ENCODE data around the gene MYEF2.

MYEF2 gene

DNA sequence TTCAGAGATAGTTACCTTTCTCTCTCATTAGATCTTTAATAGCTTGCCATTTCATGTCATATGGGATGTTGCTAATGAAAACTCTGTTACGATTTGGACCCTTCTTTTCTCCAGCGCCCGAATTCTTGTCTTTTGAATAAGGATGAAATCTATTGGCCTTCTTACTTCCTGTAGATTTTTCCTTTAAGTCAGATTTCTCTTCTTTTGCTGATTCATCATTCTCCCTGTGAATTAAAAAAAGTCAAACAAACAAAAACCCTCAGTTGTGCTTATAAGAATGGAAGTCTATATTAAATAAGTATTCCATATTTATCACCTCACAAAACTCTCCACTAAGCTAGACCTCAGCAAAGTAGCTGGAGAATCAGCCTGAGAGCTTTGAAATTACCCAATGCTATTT is 9.5 kb downstream of the MYEF2 start:
- Histone ChIP-seq H3K4me2 (ENCODE audit: low read depth, low read length, poor library complexity, severe bottlenecking) (no peak overlapping the region), H4K20me1 (ENCODE audit: insufficient read depth, low read length, poor library complexity, severe bottlenecking) (peaks cover 26% of the 10 kb centered on the region), H2AFZ (ENCODE audit: low read length) (no peak overlapping the region), H3F3A (ENCODE audit: low read depth) (no peaks in the 10 kb centered on the region), H3K36me3 (ENCODE audit: insufficient read depth, low read length) (peaks cover 45% of the 10 kb centered on the region), H3K9ac (ENCODE audit: low read depth, low read length, poor library complexity, severe bottlenecking) (no peak overlapping the region), H3K79me2 (ENCODE audit: insufficient read depth, low read length) (peaks cover 47% of the 10 kb centered on the region), H3K4me3 (ENCODE audit: low read length, poor library complexity, severe bottlenecking) (no peak overlapping the region), H3K9me3 (ENCODE audit: insufficient read depth, low read depth, low read length) (0 out of 2 replicates have a peak, but pooled peaks cover 6% of the 10 kb centered on the region), H3K4me1 (ENCODE audit: insufficient read depth, low read length, poor library complexity, severe bottlenecking) (peaks cover 12% of the 10 kb centered on the region), H3K9me2 (replicated peaks; ENCODE audit: low read depth, low read length) (no peaks in the 10 kb centered on the region), H3K27me3 (ENCODE audit: insufficient read depth, low read length, poor library complexity, severe bottlenecking) (no peaks in the 10 kb centered on the region)
- TF ChIP-seq, protein P1, sequence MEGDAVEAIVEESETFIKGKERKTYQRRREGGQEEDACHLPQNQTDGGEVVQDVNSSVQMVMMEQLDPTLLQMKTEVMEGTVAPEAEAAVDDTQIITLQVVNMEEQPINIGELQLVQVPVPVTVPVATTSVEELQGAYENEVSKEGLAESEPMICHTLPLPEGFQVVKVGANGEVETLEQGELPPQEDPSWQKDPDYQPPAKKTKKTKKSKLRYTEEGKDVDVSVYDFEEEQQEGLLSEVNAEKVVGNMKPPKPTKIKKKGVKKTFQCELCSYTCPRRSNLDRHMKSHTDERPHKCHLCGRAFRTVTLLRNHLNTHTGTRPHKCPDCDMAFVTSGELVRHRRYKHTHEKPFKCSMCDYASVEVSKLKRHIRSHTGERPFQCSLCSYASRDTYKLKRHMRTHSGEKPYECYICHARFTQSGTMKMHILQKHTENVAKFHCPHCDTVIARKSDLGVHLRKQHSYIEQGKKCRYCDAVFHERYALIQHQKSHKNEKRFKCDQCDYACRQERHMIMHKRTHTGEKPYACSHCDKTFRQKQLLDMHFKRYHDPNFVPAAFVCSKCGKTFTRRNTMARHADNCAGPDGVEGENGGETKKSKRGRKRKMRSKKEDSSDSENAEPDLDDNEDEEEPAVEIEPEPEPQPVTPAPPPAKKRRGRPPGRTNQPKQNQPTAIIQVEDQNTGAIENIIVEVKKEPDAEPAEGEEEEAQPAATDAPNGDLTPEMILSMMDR (conservative IDR thresholded peaks at IDR 0.05; ENCODE audit: low read length), result no peak
- TF ChIP-seq EZH2phosphoT487 (IDR thresholded peaks at IDR 0.05; ENCODE audit: borderline replicate concordance), result no peak

- no peaks in the 10 kb centered on the region for H3K9me2 ChIP-seq (replicated peaks; ENCODE audit: low read depth, low read length)
- no peak overlapping the region for H3K9ac ChIP-seq (ENCODE audit: low read depth, low read length, poor library complexity, severe bottlenecking)
- H4K20me1 ChIP-seq (ENCODE audit: insufficient read depth, low read length, poor library complexity, severe bottlenecking), result no peaks in the 10 kb centered on the region
- peaks cover 47% of the 10 kb centered on the region for H3K36me3 ChIP-seq (ENCODE audit: insufficient read depth, low read length)
- no peaks in the 10 kb centered on the region for H3F3A ChIP-seq (ENCODE audit: low read depth)
- no peak overlapping the region for H3K4me2 ChIP-seq (ENCODE audit: low read depth, low read length, poor library complexity, severe bottlenecking)
- H2AFZ ChIP-seq (ENCODE audit: low read length), result no peak overlapping the region
- no peaks in the 10 kb centered on the region for H3K79me2 ChIP-seq (ENCODE audit: insufficient read depth, low read length)
- no peaks in the 10 kb centered on the region for H3K9me3 ChIP-seq (ENCODE audit: insufficient read depth, low read depth, low read length)
- H3K4me3 ChIP-seq (ENCODE audit: low read length, poor library complexity, severe bottlenecking), result no peak overlapping the region
- no peaks in the 10 kb centered on the region for H3K27me3 ChIP-seq (ENCODE audit: insufficient read depth, low read length, poor library complexity, severe bottlenecking)
- TF ChIP-seq, protein P1 (conservative IDR thresholded peaks at IDR 0.05; ENCODE audit: low read length), result no peak
- no peak for TF ChIP-seq EZH2phosphoT487 (IDR thresholded peaks at IDR 0.05; ENCODE audit: borderline replicate concordance)
- no peaks in the 10 kb centered on the region for H3K4me1 ChIP-seq (ENCODE audit: insufficient read depth, low read length, poor library complexity, severe bottlenecking)
These were observed 24.6 kb downstream of the MYEF2 start for GRCh38 chr15:48153526-48153925.

DNA sequence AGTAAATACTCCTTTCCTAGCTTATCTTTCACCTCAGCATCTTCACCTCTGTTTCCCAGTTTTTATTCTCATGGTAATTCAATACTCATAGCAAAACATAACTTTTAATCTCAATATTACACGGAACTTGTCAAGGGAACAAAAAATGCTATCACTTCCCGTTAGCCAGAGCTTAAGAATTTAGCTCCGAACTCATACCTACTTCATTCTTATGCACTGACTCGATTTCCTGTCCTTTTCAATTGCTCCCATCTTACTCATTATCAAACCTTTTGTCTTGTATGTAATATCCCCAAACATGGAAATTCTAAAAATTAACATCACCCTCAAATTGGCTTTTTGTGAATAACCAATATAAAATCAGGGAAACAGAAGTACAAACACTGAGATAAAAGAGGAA is 28.2 kb downstream of the MYEF2 start:
- Histone ChIP-seq H3K4me2 (ENCODE audit: low read depth, low read length, poor library complexity, severe bottlenecking) (no peak overlapping the region), H2AFZ (ENCODE audit: low read length) (no peak overlapping the region), H3K4me1 (ENCODE audit: insufficient read depth, low read length, poor library complexity, severe bottlenecking) (no peaks in the 10 kb centered on the region), H4K20me1 (ENCODE audit: insufficient read depth, low read length, poor library complexity, severe bottlenecking) (no peaks in the 10 kb centered on the region), H3K79me2 (ENCODE audit: insufficient read depth, low read length) (no peaks in the 10 kb centered on the region), H3K9ac (ENCODE audit: low read depth, low read length, poor library complexity, severe bottlenecking) (no peak overlapping the region), H3K9me2 (replicated peaks; ENCODE audit: low read depth, low read length) (no peaks in the 10 kb centered on the region), H3K9me3 (ENCODE audit: insufficient read depth, low read depth, low read length) (no peaks in the 10 kb centered on the region), H3F3A (ENCODE audit: low read depth) (no peaks in the 10 kb centered on the region), H3K36me3 (ENCODE audit: insufficient read depth, low read length) (peaks cover 56% of the 10 kb centered on the region), H3K27me3 (ENCODE audit: insufficient read depth, low read length, poor library complexity, severe bottlenecking) (no peaks in the 10 kb centered on the region), H3K4me3 (ENCODE audit: low read length, poor library complexity, severe bottlenecking) (no peak overlapping the region)
- TF ChIP-seq, protein P1 (conservative IDR thresholded peaks at IDR 0.05; ENCODE audit: low read length), result no peak
- TF ChIP-seq EZH2phosphoT487 (IDR thresholded peaks at IDR 0.05; ENCODE audit: borderline replicate concordance), result no peak

All from Loucy (cell line).